ENCODE measurements around the gene CCDC81. TPM values are rescaled to one million over a fixed set of nuclear protein-coding genes. Genes with fewer than 3 reads are reported as not detected.
"Not testable (repeated sequence)": the region's sequence is repeated elsewhere in the genome, so short reads cannot be mapped to it uniquely, and the experiment has no call there.

The CCDC81 gene
- total and polyA plus RNA-seq, 12 donors: 0.14 to 0.81 (median 0.36) TPM

DNA sequence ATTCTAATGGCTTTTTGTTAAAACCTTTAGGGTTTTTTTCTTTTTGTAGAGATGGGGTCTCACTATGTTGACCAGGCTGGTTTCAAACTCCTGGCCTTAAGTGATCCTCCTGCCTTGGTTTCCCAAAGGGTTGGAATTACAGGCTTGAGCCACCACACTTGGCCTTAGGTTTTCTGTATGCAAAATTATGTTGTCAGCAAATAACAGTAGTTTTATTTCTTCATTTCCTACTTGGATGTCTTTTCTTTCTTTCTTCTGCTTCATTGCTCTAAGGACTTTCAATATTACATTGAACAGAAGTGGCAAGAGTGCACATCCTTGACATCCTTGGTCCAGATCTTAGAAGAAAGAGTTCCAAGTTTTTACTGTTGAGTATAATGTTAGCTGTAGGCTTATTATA lies 52.8 kb downstream of the CCDC81 start:
- ATAC-seq: no peak
- intact Hi-C loops (cut with DNase I): no loop called here
- no peak overlapping the region for H3K27ac ChIP-seq
- H3K27me3 ChIP-seq: no peaks in the 10 kb centered on the region
- TF ChIP-seq, protein P1, sequence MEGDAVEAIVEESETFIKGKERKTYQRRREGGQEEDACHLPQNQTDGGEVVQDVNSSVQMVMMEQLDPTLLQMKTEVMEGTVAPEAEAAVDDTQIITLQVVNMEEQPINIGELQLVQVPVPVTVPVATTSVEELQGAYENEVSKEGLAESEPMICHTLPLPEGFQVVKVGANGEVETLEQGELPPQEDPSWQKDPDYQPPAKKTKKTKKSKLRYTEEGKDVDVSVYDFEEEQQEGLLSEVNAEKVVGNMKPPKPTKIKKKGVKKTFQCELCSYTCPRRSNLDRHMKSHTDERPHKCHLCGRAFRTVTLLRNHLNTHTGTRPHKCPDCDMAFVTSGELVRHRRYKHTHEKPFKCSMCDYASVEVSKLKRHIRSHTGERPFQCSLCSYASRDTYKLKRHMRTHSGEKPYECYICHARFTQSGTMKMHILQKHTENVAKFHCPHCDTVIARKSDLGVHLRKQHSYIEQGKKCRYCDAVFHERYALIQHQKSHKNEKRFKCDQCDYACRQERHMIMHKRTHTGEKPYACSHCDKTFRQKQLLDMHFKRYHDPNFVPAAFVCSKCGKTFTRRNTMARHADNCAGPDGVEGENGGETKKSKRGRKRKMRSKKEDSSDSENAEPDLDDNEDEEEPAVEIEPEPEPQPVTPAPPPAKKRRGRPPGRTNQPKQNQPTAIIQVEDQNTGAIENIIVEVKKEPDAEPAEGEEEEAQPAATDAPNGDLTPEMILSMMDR (IDR thresholded peaks at IDR 0.05): no peak
- peaks cover 0 to 11% (median 0%) of the 10 kb centered on the region in 9 donors for H3K4me1 ChIP-seq
- no peak for DNase-seq
- H3K36me3 ChIP-seq: peaks cover 0 to 10% (median 0%) of the 10 kb centered on the region in 9 donors
- no peak overlapping the region for H3K4me3 ChIP-seq
- peaks cover 0 to 40% (median 7%) of the 10 kb centered on the region in 11 donors for H3K9me3 ChIP-seq

DNA sequence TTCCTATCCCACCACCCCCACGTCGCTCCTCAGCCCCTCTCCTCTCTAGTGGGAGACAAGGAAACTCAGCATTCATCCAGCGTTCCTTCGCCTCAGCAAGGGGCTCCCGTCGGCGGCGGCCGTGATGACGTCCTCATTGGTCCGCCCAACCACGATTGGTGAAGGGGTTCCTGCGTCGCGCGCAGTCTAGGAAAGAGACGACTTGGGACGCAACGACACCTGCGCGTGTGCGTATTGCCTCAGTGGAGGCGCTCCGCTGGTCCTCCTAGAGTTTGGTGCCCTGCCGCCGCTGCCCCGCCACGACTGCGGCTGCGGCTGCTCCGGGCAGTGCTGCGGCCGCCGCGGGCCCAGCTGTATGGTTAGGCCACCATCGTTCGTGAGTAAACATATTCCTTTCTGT lies 56.6 kb downstream of the CCDC81 start:
- WGBS, 2 donors: 81 to 86% methylated on average over 37 of the region's 37 CpGs
- H3K27ac ChIP-seq: no peak overlapping the region
- no peak for ATAC-seq
- TF ChIP-seq, protein P1 (IDR thresholded peaks at IDR 0.05): no peak
- H3K4me1 ChIP-seq: no peaks in the 10 kb centered on the region
- no peak for DNase-seq
- peaks cover 0 to 33% (median 7%) of the 10 kb centered on the region in 11 donors for H3K9me3 ChIP-seq
- peaks cover 0 to 16% (median 0%) of the 10 kb centered on the region in 9 donors for H3K36me3 ChIP-seq
- H3K4me3 ChIP-seq: no peak overlapping the region
- no peaks in the 10 kb centered on the region for H3K27me3 ChIP-seq
- intact Hi-C loops (cut with DNase I): loop anchor here in 1 of 10 donors (2.0 kb wide), 1 partner anchor 42 kb away; no protein-coding TSS in a partner anchor

DNA sequence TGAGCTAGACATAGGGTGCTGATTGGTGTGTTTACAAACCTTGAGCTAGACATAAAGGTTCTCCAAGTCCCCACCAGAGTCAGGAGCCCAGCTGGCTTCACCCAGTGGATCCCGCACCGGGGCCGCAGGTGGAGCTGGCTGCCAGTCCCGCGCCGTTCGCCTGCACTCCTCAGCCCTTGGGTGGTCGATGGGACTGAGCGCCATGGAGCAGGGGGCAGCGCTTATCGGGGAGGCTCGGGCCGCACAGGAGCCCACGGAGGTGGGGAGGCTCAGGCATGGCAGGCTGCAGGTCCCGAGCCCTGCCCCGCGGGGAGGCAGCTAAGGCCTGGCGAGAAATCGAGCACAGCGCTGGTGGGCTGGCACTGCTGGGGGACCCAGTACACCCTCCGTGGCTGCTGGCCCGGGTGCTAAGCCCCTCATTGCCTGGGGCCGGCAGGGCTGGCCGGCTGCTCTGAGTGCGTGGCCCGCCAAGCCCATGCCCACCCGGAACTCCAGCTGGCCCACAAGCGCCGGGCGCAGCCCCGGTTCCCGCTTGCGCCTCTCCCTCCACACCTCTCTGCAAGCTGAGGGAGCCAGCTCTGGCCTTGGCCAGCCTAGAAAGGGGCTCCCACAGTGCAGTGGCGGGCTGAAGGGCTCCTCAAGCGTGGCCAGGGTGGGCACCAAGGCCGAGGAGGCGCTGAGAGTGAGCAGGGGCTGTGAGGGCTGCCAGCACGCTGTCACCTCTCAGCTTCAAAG lies 58.8 kb downstream of the CCDC81 start:
- H3K4me3 ChIP-seq; DNase-seq; H3K27ac ChIP-seq; intact Hi-C loops (cut with DNase I); H3K27me3 ChIP-seq; H3K4me1 ChIP-seq; ATAC-seq: not testable (repeated sequence)
- H3K36me3 ChIP-seq: peaks cover 0 to 16% (median 0%) of the 10 kb centered on the region in 9 donors
- 95 to 97% methylated on average over 33 to 38 of the region's 38 CpGs for WGBS, 2 donors
- H3K9me3 ChIP-seq: peaks cover 0 to 14% (median 0%) of the 10 kb centered on the region in 11 donors

DNA sequence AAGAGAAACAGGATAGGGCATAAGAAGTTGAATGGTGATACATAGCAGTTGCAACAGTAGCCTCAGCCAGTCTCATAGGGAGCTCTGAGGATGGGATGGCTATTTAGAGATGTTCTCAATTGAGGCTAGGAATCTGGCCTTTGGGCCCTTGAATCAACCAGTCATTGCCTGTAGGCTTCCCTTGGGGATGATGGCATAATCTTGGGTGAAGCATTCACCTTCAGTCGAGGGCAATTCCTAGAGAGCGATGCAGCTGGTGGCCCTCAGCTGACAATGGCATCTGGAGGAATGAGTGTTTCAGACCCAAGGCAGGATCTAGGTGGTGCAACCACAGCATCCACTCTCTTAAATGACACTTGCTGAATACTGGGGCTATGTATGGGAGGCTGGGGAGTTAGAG lies 61.0 kb downstream of the CCDC81 start:
- DNase-seq (no peak), ATAC-seq (no peak)
- TF ChIP-seq, protein P1 (IDR thresholded peaks at IDR 0.05): no peak
- H3K27me3 ChIP-seq: no peaks in the 10 kb centered on the region
- intact Hi-C loops (cut with DNase I): no loop called here
- H3K27ac ChIP-seq: no peak overlapping the region
- H3K4me3 ChIP-seq: no peak overlapping the region
- peaks cover 0 to 8% (median 0%) of the 10 kb centered on the region in 11 donors for H3K9me3 ChIP-seq
- 92 to 100% methylated on average over 2 of the region's 2 CpGs for WGBS, 2 donors
- H3K36me3 ChIP-seq: peaks cover 0 to 19% (median 0%) of the 10 kb centered on the region in 9 donors
- H3K4me1 ChIP-seq: peaks cover 0 to 7% (median 0%) of the 10 kb centered on the region in 9 donors

DNA sequence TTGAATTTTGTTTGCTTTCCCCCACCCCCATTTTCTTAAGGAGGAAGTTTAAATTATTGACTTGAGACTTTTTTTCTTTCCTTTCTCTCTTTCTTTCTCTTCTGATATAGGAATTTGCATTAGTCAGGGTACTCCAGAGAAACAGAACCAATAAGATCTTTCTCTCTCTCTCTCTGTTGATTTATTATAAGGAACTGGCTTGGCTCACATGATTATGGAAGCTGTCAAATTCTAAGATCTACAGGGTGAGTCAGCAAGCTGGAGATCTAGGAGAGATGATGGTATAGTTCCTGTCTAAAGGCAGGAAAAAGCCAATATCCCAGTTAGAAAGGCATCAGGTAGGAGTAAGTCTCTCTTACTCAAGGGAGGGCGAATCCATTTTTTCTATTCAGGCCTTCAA lies 64.0 kb downstream of the CCDC81 start:
- Histone ChIP-seq H3K27ac (peak overlapping the region in 1 of 10 donors; percentile 23), H3K9me3 (no peaks in the 10 kb centered on the region), H3K36me3 (peaks cover 0 to 34% (median 0%) of the 10 kb centered on the region in 9 donors), H3K27me3 (no peaks in the 10 kb centered on the region), H3K4me1 (peaks cover 0 to 15% (median 0%) of the 10 kb centered on the region in 9 donors), H3K4me3 (no peak overlapping the region)
- WGBS, 2 donors: 97% methylated on average over 1 of the region's 1 CpG
- ATAC-seq: no peak
- TF ChIP-seq, protein P1 (IDR thresholded peaks at IDR 0.05): no peak
- intact Hi-C loops (cut with DNase I): no loop called here
- DNase-seq: no peak
